Adipocyte (in vitro differentiated cells): ENCODE data around the gene HP1BP3.
A peak's percentile ranks its signal among the peaks of the same experiment; 100 is the strongest.

Experiments used
- DNase-seq: peaks from one replicate; pipeline ENCODE4 v3.0.0-alpha.2; 2015; ENCODE audit warnings: low read depth
- H3K27me3 ChIP-seq: replicated peaks from 2 replicates; pipeline ENCODE4 v1.7.0; 2013; ENCODE audit warnings: mild to moderate bottlenecking, low read length, moderate library complexity; ENCODE audit not compliant: control insufficient read depth, insufficient read depth
- H3K36me3 ChIP-seq: 2 replicates; pipeline ENCODE4 v1.7.0; 2013; ENCODE audit warnings: low read length, mild to moderate bottlenecking, moderate library complexity; ENCODE audit not compliant: control insufficient read depth, insufficient read depth, severe bottlenecking
- H3K4me1 ChIP-seq: 2 replicates; pipeline ENCODE4 v1.7.0; 2013; ENCODE audit warnings: mild to moderate bottlenecking, low read length, moderate library complexity; ENCODE audit not compliant: control insufficient read depth, insufficient read depth
- H3K4me3 ChIP-seq: 2 replicates; pipeline ENCODE4 v1.7.0; 2013; ENCODE audit warnings: mild to moderate bottlenecking, low read length, moderate library complexity
- H3K9ac ChIP-seq: 2 replicates; pipeline ENCODE4 v1.7.0; 2013; ENCODE audit warnings: mild to moderate bottlenecking, low read length, moderate library complexity
- H3K9me3 ChIP-seq: 2 replicates; pipeline ENCODE4 v1.7.0; 2013; ENCODE audit warnings: mild to moderate bottlenecking, low read length, moderate library complexity; ENCODE audit not compliant: control insufficient read depth

HP1BP3 gene

GRCh38 chr1:20731057-20731991 is 55.8 kb downstream of the HP1BP3 start:
- peak; percentile 25 for DNase-seq
- H3K9ac ChIP-seq: no peak overlapping the region
- no peaks in the 10 kb centered on the region for H3K9me3 ChIP-seq
- H3K36me3 ChIP-seq: peaks cover 5% of the 10 kb centered on the region
- peaks cover 16% of the 10 kb centered on the region for H3K4me1 ChIP-seq
- H3K4me3 ChIP-seq: peak overlapping the region; percentile 69
- H3K27me3 ChIP-seq: peaks cover 29% of the 10 kb centered on the region

GRCh38 chr1:20730690-20731056 is 56.4 kb downstream of the HP1BP3 start:
- Histone ChIP-seq H3K9ac (no peak overlapping the region), H3K36me3 (peaks cover 1% of the 10 kb centered on the region), H3K9me3 (no peaks in the 10 kb centered on the region), H3K27me3 (peaks cover 29% of the 10 kb centered on the region), H3K4me3 (no peak overlapping the region), H3K4me1 (peaks cover 16% of the 10 kb centered on the region)
- DNase-seq: no peak

DNA sequence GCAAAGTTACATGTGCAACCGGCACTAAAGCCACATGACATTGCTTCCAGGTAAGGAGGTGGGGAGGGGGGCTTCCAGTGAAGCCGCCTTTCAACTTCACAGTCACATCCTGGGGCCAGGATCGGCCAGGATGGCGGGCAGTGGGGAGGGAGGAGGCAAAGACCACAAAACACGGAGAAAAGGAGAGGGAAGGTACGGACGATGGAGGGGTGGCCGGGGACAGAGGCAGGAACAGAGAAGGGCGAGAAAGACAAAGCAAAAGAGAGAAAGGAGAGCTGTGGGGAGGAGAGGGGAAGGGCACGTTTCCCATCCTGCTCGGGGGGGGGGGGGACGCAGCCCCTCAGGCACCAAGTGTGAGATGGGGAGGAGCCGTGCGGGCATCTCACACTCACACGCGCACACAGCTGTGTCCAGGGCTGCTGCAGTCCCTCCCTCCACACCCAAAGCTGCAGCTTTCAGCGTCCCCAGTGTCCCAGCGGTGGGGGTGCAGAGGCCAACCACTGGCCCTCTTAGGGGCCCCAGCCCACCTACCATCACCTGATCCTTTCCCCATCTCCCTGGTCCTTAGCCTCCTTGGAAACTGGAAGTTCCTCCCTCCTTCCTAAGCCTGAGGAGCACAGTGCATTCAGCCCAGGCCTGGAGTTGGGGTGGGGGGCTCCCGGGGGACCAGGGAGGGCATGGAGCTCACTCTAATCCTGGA is 57.0 kb downstream of the HP1BP3 start:
- Histone ChIP-seq H3K27me3 (peaks cover 29% of the 10 kb centered on the region), H3K36me3 (no peaks in the 10 kb centered on the region), H3K9ac (no peak overlapping the region), H3K9me3 (no peaks in the 10 kb centered on the region), H3K4me3 (no peak overlapping the region), H3K4me1 (peaks cover 16% of the 10 kb centered on the region)
- DNase-seq: no peak

DNA sequence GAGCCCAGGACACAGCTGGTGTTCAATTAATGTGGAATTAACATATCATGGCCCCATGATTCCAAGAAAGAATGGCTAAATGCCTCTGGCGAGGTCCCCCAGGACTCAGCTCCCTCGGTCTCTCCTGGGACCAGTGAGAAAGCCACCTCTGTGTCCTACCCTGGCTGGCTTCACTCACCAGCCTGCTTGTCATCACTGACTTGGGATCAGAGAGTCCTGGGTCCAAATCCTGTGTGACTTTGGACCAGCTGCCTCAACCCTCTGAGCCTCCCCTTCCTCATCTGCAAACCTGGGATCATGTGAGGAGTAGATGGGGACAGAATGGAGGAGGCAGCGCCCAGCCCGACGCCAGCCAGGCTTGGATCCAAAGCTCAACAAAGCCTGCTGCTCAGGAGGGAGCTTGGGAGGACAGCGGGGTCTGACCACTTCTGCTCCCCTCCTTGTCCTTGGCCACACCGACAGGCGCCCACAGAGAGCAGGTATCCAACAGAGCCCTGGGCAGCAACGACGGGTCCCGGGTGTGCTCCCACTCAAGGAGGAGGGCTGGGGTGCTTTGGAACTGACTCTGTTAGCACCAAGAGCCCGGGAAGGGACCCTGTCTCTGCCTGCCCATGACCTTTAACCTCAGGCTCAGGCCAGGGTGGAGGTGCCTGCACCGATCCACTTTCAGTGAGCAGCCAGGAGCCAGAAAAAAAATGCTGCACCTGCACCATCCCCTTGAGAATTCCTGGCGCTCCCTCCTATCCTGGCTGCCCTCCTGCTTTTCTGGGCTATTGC is 57.8 kb downstream of the HP1BP3 start:
- no peak for DNase-seq

DNA sequence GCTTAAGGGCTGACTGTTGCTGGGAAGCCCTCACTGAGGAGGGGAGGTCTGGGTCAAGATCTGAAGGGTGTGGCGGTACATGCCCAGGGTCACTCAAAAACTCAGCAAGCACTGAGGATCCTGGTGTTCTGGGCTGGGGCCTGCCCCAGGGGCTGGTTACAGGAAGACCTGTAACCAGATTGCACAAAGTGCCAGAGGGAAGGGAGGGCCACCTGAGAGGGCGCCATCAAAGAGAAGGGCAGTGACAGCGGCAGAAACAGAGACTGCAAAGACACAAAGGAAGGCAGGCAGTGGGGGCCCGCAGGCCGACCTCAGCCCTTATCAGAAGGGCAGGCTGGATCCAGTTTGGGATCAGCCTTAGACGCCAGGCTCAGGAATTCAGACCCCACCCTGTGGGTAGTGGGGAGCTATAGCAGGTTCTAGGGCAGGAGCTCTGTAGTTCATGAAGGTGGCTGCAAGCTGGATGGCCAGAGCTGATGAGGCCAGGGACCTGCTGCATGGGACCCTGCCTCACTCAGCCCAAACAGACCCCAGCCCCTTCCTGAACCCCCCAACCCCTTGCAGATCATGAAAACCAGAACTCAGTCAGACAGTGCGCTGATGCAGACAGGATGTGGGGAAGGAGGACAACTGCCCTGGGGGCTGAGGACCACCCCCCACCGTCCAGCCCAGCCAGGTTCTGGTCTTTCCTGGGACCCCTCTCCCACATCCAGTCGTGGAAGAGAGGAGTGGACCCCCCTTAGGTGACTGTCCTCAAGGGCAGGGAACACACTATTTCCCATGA is 58.5 kb downstream of the HP1BP3 start:
- DNase-seq: no peak
- H3K4me3 ChIP-seq: no peak overlapping the region
- peaks cover 29% of the 10 kb centered on the region for H3K27me3 ChIP-seq
- H3K36me3 ChIP-seq: no peaks in the 10 kb centered on the region
- H3K4me1 ChIP-seq: peaks cover 14% of the 10 kb centered on the region
- H3K9ac ChIP-seq: no peak overlapping the region
- no peaks in the 10 kb centered on the region for H3K9me3 ChIP-seq

More for the DNA sequence above, 57.8 kb downstream of the HP1BP3 start:
- peaks cover 29% of the 10 kb centered on the region for H3K27me3 ChIP-seq
- no peaks in the 10 kb centered on the region for H3K9me3 ChIP-seq
- H3K4me1 ChIP-seq: peaks cover 16% of the 10 kb centered on the region
- no peak overlapping the region for H3K4me3 ChIP-seq
- H3K36me3 ChIP-seq: no peaks in the 10 kb centered on the region
- H3K9ac ChIP-seq: no peak overlapping the region

GRCh38 chr1:20727746-20728316 is 59.3 kb downstream of the HP1BP3 start:
- no peak overlapping the region for H3K4me3 ChIP-seq
- H3K4me1 ChIP-seq: peaks cover 8% of the 10 kb centered on the region
- no peak for DNase-seq

DNA sequence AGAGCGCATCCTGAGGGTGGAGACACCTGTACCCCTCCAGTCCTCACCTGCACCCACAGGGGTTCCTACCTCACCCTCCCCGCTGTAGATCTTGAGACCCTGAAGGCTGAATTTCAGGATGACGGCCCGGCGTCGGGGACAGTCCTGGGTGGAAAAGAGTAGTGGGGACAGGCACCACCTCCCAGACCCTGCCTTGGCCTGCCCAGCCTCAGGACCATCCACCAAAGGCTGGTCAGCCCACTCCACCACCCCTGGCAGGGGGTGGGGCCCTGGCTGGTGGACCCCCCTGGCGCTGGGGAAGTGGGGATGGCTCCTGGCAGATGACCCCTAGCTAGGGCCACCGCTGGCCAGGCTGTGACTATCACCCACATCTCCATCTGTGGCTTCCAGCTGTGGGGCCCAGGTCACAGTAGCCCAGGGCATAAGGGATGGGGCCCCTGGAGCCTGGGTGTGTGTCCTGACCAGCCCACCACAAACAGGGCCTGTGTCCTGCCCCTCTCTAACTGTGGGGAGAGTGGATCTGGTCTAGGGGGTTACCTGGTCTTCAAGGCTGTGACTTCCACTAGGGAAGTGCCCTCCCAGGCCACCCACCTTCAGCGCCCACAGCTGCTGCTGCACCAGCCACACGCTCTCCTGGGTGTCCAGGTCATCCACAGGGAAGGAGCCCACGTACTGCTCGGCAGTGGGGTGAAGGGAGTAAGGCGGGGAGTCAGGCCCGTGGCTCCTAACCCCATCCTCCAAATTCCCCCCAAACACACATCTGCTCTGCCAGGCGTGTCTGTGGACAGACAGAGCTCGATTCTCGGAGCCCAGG is 60.0 kb downstream of the HP1BP3 start:
- DNase-seq: no peak
- Histone ChIP-seq H3K9me3 (no peaks in the 10 kb centered on the region), H3K4me1 (peaks cover under 1% of the 10 kb centered on the region), H3K4me3 (no peak overlapping the region), H3K36me3 (no peaks in the 10 kb centered on the region), H3K9ac (no peak overlapping the region), H3K27me3 (peaks cover 29% of the 10 kb centered on the region)

More at GRCh38 chr1:20727746-20728316, 59.3 kb downstream of the HP1BP3 start:
- Histone ChIP-seq H3K27me3 (peaks cover 29% of the 10 kb centered on the region), H3K9me3 (no peaks in the 10 kb centered on the region), H3K36me3 (no peaks in the 10 kb centered on the region), H3K9ac (no peak overlapping the region)

DNA sequence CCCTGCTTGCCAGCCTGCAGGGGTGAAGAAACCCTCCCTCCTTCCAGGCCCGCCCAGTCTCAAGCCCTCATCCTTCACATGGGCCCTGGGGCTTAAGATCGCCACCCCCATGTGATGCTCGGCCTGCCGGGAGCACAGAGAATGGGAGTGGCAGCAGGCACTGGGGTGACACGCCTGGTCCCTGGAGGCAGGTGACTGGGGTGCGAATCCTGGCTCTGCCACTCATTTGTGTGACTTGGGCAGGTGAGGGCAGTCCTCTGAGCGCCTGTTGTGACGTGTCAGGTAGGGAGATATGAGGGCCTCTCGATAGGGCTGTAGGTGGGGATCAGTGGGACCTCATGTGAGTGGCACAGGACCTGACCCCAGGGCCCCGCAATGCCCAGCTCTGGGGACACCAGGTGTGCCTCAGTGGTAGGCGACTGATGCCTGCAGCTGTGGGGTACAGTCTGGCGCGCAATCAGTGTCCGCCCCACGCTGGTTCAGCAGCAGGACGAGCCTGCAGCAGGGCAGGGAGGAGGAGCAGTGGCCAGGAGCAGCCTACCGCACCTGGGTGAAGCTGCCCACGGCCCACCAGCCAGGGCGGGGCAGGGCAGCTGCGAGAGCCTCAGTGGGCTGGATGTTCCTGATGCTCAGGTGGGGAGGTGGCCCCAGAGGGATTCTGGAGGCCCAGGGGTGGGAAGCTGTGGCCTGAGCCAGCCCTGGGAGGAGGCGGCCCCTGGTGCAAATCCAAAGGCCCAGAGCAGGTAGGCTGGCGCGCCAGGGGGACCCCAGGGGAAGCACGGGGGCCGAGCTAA is 60.8 kb downstream of the HP1BP3 start:
- Histone ChIP-seq H3K9ac (no peak overlapping the region), H3K4me3 (no peak overlapping the region)
- no peak for DNase-seq

DNA sequence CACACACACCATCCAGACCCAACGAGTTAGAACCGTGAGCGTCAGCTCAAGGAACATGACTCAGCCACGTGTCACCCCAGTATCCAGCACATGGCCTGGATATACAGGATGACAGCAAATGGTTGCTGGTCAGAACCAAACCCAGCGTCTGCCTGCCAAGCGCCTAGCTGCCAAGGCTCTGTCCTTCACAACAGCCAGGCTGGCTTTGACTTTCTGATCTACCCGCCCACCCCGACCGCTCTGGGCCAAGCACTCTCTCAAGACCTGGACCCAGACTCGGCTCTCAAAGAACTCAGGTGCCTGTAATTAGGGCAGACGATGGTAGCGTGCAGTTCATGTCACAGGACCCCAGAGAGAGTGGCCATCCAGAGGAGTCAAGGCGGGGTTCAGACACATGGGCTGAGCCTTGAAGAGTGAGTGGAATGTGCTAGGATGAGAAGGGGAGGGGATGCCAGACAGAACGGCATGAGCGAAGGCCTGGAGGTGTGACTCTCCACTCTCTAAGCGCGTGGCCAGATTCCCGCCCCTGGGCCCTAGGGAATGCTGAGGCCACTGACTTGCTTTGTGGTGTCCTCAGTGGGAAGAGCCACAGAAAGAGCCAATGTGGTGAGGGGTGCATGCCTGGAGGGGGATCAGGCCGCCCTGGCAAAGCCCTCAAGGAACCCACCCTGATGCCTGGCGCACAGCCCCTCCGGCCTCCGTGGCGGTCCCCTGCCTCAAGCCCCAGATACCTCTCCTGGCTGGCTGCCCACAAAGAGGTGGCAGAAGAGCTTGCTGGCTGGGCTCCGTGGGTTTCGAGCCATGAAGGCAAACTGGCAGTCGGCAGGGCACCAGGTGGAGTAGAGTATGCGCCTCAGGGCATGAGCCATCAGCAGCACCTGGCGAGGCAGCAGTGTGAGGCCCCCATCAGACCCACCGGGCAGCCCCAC is 61.7 kb downstream of the HP1BP3 start:
- DNase-seq: peak; percentile 20
- H3K9me3 ChIP-seq: no peaks in the 10 kb centered on the region
- peaks cover 19% of the 10 kb centered on the region for H3K27me3 ChIP-seq
- H3K4me1 ChIP-seq: no peaks in the 10 kb centered on the region
- no peaks in the 10 kb centered on the region for H3K36me3 ChIP-seq
- H3K4me3 ChIP-seq: no peak overlapping the region
- no peak overlapping the region for H3K9ac ChIP-seq

More for the DNA sequence above, 60.8 kb downstream of the HP1BP3 start:
- H3K4me1 ChIP-seq: no peaks in the 10 kb centered on the region
- no peaks in the 10 kb centered on the region for H3K36me3 ChIP-seq
- H3K27me3 ChIP-seq: peaks cover 28% of the 10 kb centered on the region
- no peaks in the 10 kb centered on the region for H3K9me3 ChIP-seq
